ENCODE measurements around the gene EYA2. TPM values are rescaled to one million over a fixed set of nuclear protein-coding genes. Genes with fewer than 3 reads are reported as not detected.

Gene EYA2
- total RNA-seq, 1 experiment from 2014 or later = 0.25 TPM

- ChIA-PET POLR2A (no interaction called here), CTCF (no interaction called here)
- peaks cover 25% of the 10 kb centered on the region for H3K27me3 Mint-ChIP-seq (ENCODE audit: insufficient read depth, unreplicated experiment)
- Histone ChIP-seq H3K27me3 (replicated peaks; ENCODE audit: control insufficient read depth, insufficient read depth, low read length) (peaks cover 2% of the 10 kb centered on the region), H3K4me3 (ENCODE audit: low read depth, low read length) (no peak overlapping the region), H3K9me3 (no peaks in the 10 kb centered on the region), H3K36me3 (ENCODE audit: control insufficient read depth, insufficient read depth, low read length) (no peaks in the 10 kb centered on the region), H3K4me1 (peaks cover 2% of the 10 kb centered on the region)
- intact Hi-C loops (cut with micrococcal nuclease; ENCODE audit: unreplicated experiment) = no loop called here
- BruUV-seq (replicated peaks) = no TSS peak
- H3K27ac Mint-ChIP-seq (ENCODE audit: unreplicated experiment) = no peak overlapping the region
- peak in 1 of 2 experiments; percentile 14 for DNase-seq
- H3K4me1 Mint-ChIP-seq (ENCODE audit: low read depth, unreplicated experiment) = peaks cover 12% of the 10 kb centered on the region
- H3K4me3 Mint-ChIP-seq (ENCODE audit: unreplicated experiment) = no peak overlapping the region
- H3K9me3 Mint-ChIP-seq (ENCODE audit: unreplicated experiment) = no peaks in the 10 kb centered on the region
- H3K36me3 Mint-ChIP-seq (ENCODE audit: insufficient read depth, unreplicated experiment) = no peaks in the 10 kb centered on the region
- no peak for TF ChIP-seq CTCF (IDR thresholded peaks at IDR 0.05; ENCODE audit: insufficient read depth in 1 of 2, low read depth in 1 of 2, low read length in 1 of 2, severe bottlenecking in 1 of 2, unreplicated experiment in 1 of 2)
These were observed 101.0 kb downstream of the EYA2 start for GRCh38 chr20:46995561-46996142.

GRCh38 chr20:46997187-46997586 is 102.5 kb downstream of the EYA2 start:
- ChIA-PET CTCF (no interaction called here), POLR2A (interaction anchor here (0.7 kb wide), 1 partner anchor 246 kb away, joined by 3 read pairs; no protein-coding TSS in a partner anchor)
- Mint-ChIP-seq H3K27me3 (ENCODE audit: insufficient read depth, unreplicated experiment) (peaks cover 31% of the 10 kb centered on the region), H3K36me3 (ENCODE audit: insufficient read depth, unreplicated experiment) (no peaks in the 10 kb centered on the region), H3K9me3 (ENCODE audit: unreplicated experiment) (peaks cover 10% of the 10 kb centered on the region), H3K4me3 (ENCODE audit: unreplicated experiment) (no peak overlapping the region), H3K27ac (ENCODE audit: unreplicated experiment) (no peak overlapping the region), H3K4me1 (ENCODE audit: low read depth, unreplicated experiment) (peaks cover 10% of the 10 kb centered on the region)
- Histone ChIP-seq H3K4me1 (no peaks in the 10 kb centered on the region), H3K9me3 (no peaks in the 10 kb centered on the region), H3K36me3 (ENCODE audit: control insufficient read depth, insufficient read depth, low read length) (no peaks in the 10 kb centered on the region), H3K27me3 (replicated peaks; ENCODE audit: control insufficient read depth, insufficient read depth, low read length) (peaks cover 2% of the 10 kb centered on the region), H3K4me3 (ENCODE audit: low read depth, low read length) (no peak overlapping the region)
- DNase-seq = peak in 1 of 2 experiments; percentile 16
- intact Hi-C loops (cut with micrococcal nuclease; ENCODE audit: unreplicated experiment) = no loop called here
- no TSS peak for BruUV-seq (replicated peaks)
- no peak for TF ChIP-seq CTCF (IDR thresholded peaks at IDR 0.05; ENCODE audit: insufficient read depth in 1 of 2, low read depth in 1 of 2, low read length in 1 of 2, severe bottlenecking in 1 of 2, unreplicated experiment in 1 of 2)

- Mint-ChIP-seq H3K4me1 (ENCODE audit: low read depth, unreplicated experiment) (peaks cover 10% of the 10 kb centered on the region), H3K9me3 (ENCODE audit: unreplicated experiment) (peaks cover 13% of the 10 kb centered on the region), H3K27ac (ENCODE audit: unreplicated experiment) (no peak overlapping the region), H3K36me3 (ENCODE audit: insufficient read depth, unreplicated experiment) (no peaks in the 10 kb centered on the region), H3K4me3 (ENCODE audit: unreplicated experiment) (no peak overlapping the region), H3K27me3 (ENCODE audit: insufficient read depth, unreplicated experiment) (peaks cover 32% of the 10 kb centered on the region)
- intact Hi-C loops (cut with micrococcal nuclease; ENCODE audit: unreplicated experiment) = no loop called here
- TF ChIP-seq CTCF (IDR thresholded peaks at IDR 0.05; ENCODE audit: insufficient read depth in 1 of 2, low read depth in 1 of 2, low read length in 1 of 2, severe bottlenecking in 1 of 2, unreplicated experiment in 1 of 2) = no peak
- no peak overlapping the region for H3K4me3 ChIP-seq (ENCODE audit: low read depth, low read length)
- no peaks in the 10 kb centered on the region for H3K36me3 ChIP-seq (ENCODE audit: control insufficient read depth, insufficient read depth, low read length)
- no peaks in the 10 kb centered on the region for H3K4me1 ChIP-seq
- no peaks in the 10 kb centered on the region for H3K9me3 ChIP-seq
- peaks cover 2% of the 10 kb centered on the region for H3K27me3 ChIP-seq (replicated peaks; ENCODE audit: control insufficient read depth, insufficient read depth, low read length)
- BruUV-seq (replicated peaks) = no TSS peak
- POLR2A ChIA-PET = interaction anchor here (0.6 kb wide), 1 partner anchor 35 kb away, joined by 3 read pairs; no protein-coding TSS in a partner anchor
- CTCF ChIA-PET = no interaction called here
- DNase-seq = peak; percentile 32 to 39
These were observed 104.0 kb downstream of the EYA2 start for GRCh38 chr20:46998477-46999240.

Measured in Caco-2 (cell line).